Panc1 (cell line): ENCODE results near the gene AGAP1.

Experiments used
- POLR2AphosphoS5 ChIP-seq: IDR thresholded peaks from 2 replicates; pipeline ENCODE4 v1.6.1; 2012; ENCODE audit warnings: mild to moderate bottlenecking, low read depth, low read length, moderate library complexity
- TF ChIP-seq, protein P1 (sequence below): fragments of 450-650 bp; IDR thresholded peaks from 2 replicates; pipeline ENCODE4 v1.5.1; 2017; ENCODE audit warnings: mild to moderate bottlenecking

DNA sequence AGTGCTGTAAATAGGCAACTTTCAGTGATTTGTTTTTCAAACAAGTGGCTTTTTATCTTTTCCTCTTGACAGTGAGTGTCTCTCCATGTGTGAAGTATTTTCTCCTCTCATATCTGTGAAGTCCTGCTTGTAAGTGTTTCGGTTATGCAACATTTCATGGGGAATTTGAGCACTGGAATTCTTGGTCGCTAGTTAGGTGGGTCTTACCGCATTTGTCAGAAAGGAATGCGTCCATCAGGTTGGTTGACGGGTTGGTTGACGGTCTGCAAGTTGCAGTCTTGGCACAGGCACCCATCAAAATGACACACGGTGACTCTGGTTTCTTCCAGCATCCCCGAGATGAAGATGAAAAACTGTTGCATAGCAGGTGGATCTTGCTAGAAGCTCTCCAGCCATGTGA, 109.8 kb downstream of the AGAP1 start:
- TF ChIP-seq, protein P1, sequence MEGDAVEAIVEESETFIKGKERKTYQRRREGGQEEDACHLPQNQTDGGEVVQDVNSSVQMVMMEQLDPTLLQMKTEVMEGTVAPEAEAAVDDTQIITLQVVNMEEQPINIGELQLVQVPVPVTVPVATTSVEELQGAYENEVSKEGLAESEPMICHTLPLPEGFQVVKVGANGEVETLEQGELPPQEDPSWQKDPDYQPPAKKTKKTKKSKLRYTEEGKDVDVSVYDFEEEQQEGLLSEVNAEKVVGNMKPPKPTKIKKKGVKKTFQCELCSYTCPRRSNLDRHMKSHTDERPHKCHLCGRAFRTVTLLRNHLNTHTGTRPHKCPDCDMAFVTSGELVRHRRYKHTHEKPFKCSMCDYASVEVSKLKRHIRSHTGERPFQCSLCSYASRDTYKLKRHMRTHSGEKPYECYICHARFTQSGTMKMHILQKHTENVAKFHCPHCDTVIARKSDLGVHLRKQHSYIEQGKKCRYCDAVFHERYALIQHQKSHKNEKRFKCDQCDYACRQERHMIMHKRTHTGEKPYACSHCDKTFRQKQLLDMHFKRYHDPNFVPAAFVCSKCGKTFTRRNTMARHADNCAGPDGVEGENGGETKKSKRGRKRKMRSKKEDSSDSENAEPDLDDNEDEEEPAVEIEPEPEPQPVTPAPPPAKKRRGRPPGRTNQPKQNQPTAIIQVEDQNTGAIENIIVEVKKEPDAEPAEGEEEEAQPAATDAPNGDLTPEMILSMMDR: no peak
- TF ChIP-seq POLR2AphosphoS5: no peak
